Pons (tissue), 1 donor: ENCODE measurements around the gene RPS6KA3.
A peak's percentile ranks its signal among the peaks of the same experiment; 100 is the strongest.
"Not testable (repeated sequence)": the region's sequence is repeated elsewhere in the genome, so short reads cannot be mapped to it uniquely, and the experiment has no call there.

ENCODE experiments used
- DNase-seq: peaks from one replicate; pipeline ENCODE4 v3.0.0-alpha.2; 2016; ENCODE audit warnings: low spot score

Gene RPS6KA3

DNA sequence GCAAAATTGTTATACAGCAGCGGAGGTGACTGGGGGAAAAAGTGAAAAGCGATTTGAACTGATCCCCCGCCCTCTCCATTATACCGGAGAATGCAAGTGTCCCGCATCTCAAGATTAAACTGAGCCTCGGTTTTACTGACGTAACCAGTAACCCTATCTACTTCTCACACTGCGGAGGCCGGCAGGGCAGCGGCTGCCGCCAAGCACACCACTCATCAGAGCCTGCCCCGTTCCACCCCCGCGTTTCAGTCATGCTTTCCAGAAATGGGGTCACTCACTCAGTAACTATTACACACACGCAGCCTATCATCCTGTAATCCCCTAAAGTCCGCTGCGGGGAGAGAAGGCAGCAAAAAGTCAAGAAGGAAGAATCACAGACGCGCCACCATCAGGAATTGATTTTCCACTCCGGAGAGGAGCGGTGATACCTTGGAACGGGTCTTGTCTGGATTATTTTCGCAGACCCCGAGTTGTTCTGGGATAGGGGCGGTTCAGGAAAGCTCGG is 1.4 kb downstream of the RPS6KA3 start:
- peak; percentile 12 for DNase-seq

DNA sequence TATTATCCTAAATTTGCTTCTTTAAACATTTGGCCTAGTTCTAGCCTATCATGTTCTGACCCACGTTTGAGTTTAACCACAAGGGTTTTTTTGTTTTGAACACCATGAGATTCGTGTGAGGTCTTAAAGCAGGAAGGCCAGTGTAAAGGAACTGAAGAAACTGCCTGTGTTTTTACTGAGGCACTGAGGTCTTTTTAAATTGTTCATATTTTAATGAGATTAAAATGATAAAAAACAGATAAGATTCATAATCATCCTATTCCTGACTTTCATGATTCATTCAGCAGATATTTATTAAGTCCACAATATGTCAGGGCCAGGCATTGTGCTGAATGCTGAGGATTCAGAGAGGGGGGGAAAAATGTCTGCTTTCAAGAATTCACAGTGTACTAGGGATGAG is 3.2 kb downstream of the RPS6KA3 start:
- DNase-seq: peak; percentile 25

DNA sequence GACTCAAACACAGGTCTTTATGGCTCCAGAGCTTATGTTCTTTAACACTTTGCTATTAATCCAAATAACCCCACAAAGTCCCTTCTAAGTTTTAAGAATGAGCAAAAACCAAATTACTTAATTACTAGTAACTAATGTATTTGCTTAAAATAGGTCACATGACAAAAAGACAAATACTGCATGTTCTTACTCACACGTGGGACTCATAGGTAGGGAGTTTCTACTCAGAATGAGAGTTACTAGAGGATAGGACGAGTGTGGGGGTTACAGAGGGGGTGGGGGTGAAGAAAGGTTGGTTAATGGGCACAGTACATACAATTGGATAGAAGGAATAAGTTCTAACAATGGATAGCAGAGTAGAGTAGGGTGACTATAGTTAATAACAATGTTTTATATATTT is 5.8 kb downstream of the RPS6KA3 start:
- no peak for DNase-seq

DNA sequence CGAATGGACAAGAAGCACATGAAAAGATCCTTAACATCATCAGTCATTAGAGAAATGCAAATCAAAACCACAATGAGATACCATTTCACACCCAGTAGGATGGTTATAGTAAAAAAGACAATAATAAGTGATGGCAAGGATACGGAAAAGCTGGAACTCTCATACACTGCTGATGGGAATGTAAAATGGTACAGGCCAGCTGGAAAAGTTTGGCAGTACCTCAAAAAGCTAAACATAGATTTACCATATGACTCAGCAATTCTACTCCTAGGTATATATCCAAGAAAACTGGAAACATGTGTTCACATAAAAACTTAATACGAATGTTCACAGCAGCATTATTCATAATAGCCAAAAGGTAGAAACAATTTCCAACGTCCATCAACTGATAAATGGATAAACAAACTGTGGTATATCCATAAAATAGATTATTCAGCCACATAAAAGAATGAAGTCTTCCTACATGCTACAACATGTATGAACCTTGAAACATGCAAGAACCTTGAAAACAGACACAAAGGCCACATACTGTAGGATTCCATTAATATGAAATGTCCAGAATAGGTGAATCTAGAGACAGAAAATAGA is 11.9 kb downstream of the RPS6KA3 start:
- DNase-seq: no peak

DNA sequence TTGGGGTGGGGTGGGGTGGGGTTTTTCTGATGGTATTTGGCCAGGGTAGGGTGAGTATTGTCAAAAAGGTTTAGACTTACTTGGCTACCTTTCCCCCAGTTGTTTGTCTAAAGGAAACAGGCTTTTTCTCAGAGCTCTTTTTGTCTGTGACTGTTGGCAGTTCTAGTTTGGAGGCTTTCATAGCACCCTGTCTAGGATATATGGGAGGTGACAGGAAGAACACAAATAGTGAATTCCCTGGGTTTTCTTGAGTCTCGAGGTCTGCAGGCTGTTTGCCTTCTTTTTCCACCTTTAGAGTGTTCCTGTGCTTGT is 13.5 kb downstream of the RPS6KA3 start:
- DNase-seq: no peak

DNA sequence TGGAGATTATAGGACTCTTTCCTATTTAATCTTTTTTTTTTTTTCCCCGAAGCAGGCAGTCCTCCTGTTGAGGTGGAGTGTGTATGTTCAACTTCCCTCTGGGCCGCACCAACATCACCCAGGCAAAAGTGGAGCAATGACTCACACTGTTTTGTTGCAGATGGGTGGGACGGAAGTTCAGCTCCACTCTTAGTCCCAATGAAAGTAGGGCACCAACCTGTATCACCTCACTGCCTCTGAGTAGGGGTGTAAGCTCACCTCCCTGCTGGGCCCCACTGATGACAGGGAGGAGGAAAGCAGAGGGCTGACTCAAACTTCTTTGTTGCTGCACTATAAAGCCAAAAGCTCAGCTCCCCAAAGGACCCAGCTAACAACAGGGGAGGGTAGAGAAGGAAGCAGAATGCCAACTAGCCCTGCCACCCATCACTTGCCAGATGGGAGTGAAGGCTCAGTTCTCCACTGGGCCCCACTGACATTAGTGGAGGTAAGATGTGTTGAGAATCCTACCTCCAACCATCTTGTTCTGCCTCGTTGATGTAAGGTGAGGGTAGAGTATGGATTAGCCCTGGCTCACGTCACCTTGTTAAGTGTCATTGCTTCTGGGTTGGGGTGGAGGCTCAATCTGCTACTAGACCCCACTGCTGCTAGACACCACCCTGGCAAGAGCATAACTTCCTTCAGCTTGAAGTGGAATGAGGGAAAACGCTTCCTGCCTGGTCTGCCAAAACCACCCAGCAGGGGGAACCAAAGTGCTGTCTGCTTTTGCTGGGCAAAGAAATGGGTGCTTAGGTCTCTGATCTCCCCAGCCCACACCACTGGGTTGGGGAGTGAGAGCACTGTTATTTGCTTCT is 14.1 kb downstream of the RPS6KA3 start:
- DNase-seq: peak; percentile 23

DNA sequence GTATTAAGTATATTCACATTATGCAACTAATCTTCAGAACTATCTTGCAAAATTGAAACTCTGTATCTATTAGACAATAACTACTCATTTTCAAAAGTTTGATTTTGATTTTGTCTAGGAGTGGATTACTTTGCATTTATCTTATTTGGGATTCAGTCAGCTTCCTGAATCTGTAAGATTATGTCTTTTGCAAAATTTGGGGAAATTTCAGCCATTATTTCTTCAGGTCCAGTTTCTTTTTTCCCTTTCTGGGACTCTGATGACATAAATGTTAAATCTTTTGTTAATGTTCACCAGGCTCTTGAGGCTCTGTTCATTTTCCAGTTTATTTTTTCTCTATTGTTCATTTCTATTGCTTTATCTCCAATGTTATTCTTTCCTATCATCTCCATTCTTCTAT is 15.0 kb downstream of the RPS6KA3 start:
- no peak for DNase-seq

GRCh38 chrX:20250146-20250545 is 16.6 kb downstream of the RPS6KA3 start:
- not testable (repeated sequence) for DNase-seq

DNA sequence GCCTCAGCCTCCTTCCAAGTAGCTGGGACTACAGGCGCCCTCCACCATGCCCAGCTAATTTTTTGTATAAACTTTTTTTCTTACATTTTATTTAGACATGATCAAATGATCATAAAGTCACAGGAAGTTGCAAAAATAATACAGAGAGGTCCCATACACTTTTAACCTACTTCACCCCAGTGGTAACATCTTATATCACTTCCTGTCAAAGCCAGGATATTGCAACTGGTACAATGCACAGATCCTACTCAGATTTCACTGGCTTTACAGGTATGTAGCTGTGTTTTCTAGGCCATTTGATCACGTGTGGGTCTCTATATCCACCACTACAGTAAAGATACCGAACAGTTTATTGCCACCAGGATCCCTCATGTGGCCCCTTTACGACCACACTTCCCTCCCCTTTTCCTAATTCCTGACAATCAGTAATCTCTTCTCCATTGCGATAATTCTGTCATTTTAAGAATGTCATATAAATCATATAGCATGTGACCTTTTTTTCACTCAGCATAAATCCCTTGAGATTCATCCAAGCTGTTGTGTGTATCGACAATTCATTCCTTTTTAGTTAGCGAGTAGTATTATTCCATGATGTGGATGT is 18.0 kb downstream of the RPS6KA3 start:
- no peak for DNase-seq

DNA sequence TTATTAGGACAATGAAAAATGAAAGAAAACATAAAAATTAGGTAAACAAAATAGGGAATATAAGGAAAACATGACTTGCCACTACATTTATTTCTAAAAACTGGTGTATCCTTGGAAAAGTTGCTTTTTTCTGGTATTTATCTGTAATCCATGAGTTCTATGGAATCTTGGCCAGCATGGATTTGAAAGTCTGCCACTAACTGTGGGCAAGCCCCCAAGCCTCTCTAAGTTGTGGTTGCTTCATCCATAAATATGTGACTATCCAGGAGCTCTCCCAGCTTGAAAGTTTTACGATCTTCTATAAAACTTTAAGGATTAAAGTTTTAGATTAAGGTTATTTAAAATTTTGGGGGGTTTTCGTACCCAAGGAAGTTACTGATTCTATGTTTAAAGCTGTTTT is 21.8 kb downstream of the RPS6KA3 start:
- DNase-seq: no peak

- no peak for DNase-seq
Observed at GRCh38 chrX:20240201-20240600, 26.5 kb downstream of the RPS6KA3 start.

DNA sequence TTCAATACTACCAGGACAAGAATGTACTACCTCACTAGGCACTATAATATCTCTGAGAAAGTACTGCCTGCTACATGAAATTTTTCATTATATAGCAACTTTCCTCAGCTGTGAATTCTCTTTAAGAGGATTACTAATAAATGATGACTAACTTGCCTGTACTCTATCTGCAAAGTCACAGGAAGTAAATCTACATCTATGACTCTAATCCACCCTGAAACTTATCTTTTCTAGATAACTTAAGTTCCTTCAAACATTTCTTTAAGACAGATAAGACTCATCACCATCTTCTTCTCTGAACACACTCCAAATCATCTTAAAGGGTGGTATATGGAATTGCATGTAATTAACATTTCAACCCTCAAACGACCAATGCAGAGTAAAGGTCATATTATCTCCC is 28.8 kb downstream of the RPS6KA3 start:
- no peak for DNase-seq

DNA sequence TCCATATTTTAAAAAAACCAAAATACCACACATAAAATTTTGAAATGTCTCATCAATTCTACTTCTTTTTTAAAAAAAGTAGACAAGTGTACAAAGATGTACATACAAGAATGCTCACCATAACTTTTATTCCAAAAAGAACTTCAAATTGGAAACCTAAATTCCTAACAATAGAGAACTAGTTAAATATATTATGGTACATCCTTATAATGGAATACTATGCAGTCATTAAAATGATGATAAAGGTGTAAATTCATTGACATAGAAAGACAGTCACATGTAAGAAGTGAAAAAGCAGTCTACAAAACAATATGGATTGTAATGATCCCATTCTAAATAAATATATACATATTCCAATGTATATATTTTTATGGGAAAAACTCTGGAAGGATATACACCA is 31.0 kb downstream of the RPS6KA3 start:
- no peak for DNase-seq

DNA sequence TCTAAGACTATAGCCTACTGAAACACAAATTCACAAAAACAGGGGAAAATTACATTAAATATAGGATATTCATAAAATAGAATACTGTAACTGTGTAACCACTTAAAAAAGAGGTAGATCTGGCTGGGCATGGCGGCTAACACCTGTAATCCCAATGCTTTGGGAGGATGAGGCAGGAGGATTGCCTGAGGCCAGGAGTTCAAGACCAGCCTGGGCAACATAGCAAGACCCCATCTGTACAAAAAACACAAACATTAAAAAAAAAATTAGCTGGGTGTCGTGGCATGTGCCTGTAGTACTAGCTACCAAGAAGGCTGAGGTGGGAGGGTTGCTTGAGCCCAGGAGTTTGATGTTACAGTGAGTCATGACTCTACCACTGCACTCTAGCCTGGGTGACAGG is 33.4 kb downstream of the RPS6KA3 start:
- DNase-seq: no peak

- no peak for DNase-seq
Observed at GRCh38 chrX:20231598-20231997, 35.1 kb downstream of the RPS6KA3 start.

DNA sequence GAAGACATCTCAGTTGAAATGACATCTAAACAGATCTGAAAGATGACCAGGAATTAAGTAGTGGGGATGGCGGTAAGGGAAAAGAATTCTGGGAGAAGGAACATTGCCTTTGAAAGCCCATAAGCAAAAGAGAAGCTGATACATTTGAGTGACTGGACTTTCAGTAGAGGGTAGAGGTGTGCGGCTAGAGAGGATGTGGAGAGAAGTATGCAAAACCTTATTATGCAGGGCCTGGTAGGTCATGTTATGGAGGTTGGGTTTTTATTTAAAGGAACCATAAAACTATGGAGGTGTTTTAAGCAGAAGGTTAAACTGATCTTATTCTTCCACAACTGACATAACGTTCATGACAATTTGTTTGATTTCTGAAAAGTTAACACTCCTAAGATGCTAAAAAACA is 36.3 kb downstream of the RPS6KA3 start:
- DNase-seq: no peak

DNA sequence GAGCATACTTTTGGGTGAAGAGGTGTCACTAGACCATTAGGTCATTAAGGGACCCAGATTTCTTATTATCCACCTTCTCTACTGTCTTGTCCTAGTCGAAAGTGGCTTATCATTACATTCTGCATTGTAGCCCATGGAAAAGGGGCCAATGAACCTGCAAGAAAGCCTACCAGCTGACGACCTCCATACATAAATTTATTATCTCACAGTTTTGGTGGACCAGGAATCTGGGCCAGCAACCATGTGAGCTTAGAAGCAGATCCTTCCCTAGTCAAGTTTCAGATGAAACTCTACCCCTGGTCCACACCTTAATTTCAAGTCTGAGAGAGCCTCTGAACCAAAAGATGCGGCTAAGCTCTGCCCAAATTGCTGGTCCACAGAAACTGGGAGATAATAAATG is 37.6 kb downstream of the RPS6KA3 start:
- no peak for DNase-seq

DNA sequence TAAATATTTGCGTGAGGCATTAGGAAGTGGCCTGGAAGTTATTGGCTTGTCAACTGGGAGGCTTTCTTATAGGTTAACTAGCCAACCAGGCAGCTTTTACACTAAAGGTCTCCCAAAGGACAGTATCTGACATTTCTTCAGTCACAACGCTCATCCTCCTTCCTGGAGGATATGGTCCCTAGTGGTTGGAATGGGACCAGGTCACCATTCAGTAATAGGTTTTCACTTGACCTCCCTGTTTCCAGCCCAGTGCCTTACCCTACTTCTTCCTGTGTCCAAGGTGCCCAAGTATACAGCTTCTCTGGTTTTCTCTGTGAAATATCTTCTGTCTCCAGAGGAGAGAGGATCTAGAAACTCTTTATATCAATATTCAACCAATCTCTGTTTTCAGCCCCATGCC is 38.5 kb downstream of the RPS6KA3 start:
- DNase-seq: no peak

- DNase-seq: no peak
Observed at GRCh38 chrX:20227116-20227515, 39.6 kb downstream of the RPS6KA3 start.

GRCh38 chrX:20225488-20225833 is 41.2 kb downstream of the RPS6KA3 start:
- DNase-seq: no peak

GRCh38 chrX:20224814-20225487 is 41.8 kb downstream of the RPS6KA3 start:
- no peak for DNase-seq

- DNase-seq: no peak
Observed at GRCh38 chrX:20221902-20222301, 44.8 kb downstream of the RPS6KA3 start.
